GM11168 (cell line): Measurements from ENCODE around the gene INPP4A.

Experiments
- in situ Hi-C: fragments of 300-500 bp; cut with MboI; formaldehyde crosslinking; loops from one replicate; pipeline ENCODE4 v1.12.0; 2022; ENCODE audit warnings: low sequenced_read_pairs; ENCODE audit not compliant: unreplicated experiment

Gene INPP4A

GRCh38 chr2:98472961-98473746 is 28.5 kb downstream of the INPP4A start:
- in situ Hi-C loops, result no loop called here

GRCh38 chr2:98473995-98474780 is 29.5 kb downstream of the INPP4A start:
- in situ Hi-C loops, result no loop called here

- in situ Hi-C loops, result no loop called here
These were observed 30.4 kb downstream of the INPP4A start for GRCh38 chr2:98474979-98475632.

GRCh38 chr2:98476192-98476868 is 31.7 kb downstream of the INPP4A start:
- in situ Hi-C loops, result no loop called here

- in situ Hi-C loops, result no loop called here
These were observed 32.4 kb downstream of the INPP4A start for GRCh38 chr2:98477036-98477435.

- in situ Hi-C loops, result no loop called here
These were observed 32.8 kb downstream of the INPP4A start for GRCh38 chr2:98477506-98477905.

GRCh38 chr2:98478088-98478551 is 33.5 kb downstream of the INPP4A start:
- in situ Hi-C loops, result no loop called here

- in situ Hi-C loops, result no loop called here
These were observed 34.2 kb downstream of the INPP4A start for GRCh38 chr2:98478907-98479306.

- in situ Hi-C loops, result no loop called here
These were observed 34.7 kb downstream of the INPP4A start for GRCh38 chr2:98479371-98479770.

GRCh38 chr2:98479959-98480524 is 35.4 kb downstream of the INPP4A start:
- in situ Hi-C loops, result no loop called here

- in situ Hi-C loops, result no loop called here
These were observed 35.9 kb downstream of the INPP4A start for GRCh38 chr2:98480598-98480997.

GRCh38 chr2:98482362-98482761 is 37.7 kb downstream of the INPP4A start:
- in situ Hi-C loops, result no loop called here

- in situ Hi-C loops, result no loop called here
These were observed 38.7 kb downstream of the INPP4A start for GRCh38 chr2:98483257-98483861.

- in situ Hi-C loops, result no loop called here
These were observed 39.5 kb downstream of the INPP4A start for GRCh38 chr2:98484121-98484557.

- in situ Hi-C loops, result no loop called here
These were observed 40.2 kb downstream of the INPP4A start for GRCh38 chr2:98484652-98485452.

GRCh38 chr2:98485453-98485755 is 40.7 kb downstream of the INPP4A start:
- in situ Hi-C loops, result no loop called here

GRCh38 chr2:98486374-98486981 is 41.8 kb downstream of the INPP4A start:
- in situ Hi-C loops, result no loop called here

GRCh38 chr2:98487101-98487805 is 42.6 kb downstream of the INPP4A start:
- in situ Hi-C loops, result no loop called here
